GM19023 (cell line): ENCODE results near the gene GAS2L1.
"Not testable (repeated sequence)": the region's sequence is repeated elsewhere in the genome, so short reads cannot be mapped to it uniquely, and the experiment has no call there.

Experiments used
- ATAC-seq: cut with Tn5 transposase; IDR thresholded peaks from one replicate; pipeline ENCODE4 v1.9.1; 2021; ENCODE audit warnings: mild to moderate bottlenecking, moderate library complexity; ENCODE audit not compliant: unreplicated experiment

The GAS2L1 gene

DNA sequence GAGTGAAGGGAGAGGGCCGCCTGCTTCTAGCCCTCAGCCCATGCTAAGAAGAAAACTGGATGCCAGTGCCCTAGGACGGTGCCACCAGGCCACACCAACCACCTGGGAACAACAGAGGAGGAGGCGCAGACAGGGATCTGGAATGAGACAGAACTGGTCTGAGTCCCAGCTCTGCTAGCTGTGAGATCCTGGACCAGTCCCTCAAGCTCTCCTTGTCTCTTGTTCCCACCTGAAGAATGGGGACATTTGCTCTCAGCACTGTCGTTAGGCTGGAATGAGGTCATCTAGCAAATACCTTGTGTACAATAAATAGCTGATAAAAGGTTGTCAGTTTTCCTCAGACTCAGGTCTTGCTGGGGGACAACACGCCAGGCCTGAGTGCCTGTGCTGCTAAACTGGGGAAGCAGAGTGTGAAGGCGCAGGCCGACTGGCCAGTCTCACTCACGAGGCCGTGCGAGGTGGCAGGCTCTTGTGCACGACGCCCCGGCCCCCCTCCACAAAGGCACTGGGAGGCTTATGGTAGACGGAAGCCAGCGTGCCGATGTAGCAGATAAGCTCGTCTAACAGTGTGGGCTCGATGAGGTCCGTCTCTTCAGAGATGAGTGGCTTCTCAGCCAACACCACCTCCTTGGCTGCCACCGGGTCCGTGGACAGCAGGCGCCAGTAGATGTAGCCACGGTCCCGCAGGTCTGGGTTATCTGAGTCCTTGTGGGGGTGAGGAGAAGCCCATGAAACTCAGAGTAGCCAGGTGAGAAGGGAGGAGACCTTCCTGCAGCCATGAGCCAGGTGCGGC is 34.8 kb downstream of the GAS2L1 start:
- no peak for ATAC-seq

DNA sequence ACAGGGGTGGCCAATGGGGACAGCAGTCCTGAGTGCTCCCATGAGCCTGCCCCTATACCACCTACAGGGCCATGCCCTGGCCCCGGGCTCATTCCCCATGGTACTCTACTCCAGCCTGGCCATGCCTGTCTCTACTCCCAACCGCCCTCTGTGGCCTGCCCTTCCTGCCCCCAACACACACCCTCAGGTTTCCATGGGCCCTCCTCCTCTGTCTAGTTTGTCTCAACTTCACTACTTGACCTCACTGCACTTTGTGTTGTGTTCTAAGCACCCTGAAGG is 35.3 kb downstream of the GAS2L1 start:
- ATAC-seq = no peak

DNA sequence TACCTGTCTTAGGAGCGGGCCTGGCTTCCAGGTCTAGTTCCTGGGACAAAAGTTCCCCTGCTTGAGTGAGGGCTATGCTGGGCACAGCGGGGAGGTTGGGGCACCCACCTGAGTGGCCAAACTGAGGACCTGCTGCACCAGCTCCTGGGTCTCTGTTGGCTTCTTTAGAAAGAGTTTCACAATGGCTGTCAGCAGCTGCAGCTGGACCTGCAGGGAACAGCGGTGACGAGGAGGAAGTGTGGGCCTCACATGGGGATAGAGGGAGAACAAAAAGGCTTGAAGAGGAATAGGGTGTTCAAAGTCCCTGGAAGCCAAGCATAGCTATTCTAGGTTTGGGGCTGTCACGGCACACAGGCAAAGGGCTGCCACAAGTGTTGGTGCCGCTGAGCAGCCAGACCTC is 35.7 kb downstream of the GAS2L1 start:
- no peak for ATAC-seq

DNA sequence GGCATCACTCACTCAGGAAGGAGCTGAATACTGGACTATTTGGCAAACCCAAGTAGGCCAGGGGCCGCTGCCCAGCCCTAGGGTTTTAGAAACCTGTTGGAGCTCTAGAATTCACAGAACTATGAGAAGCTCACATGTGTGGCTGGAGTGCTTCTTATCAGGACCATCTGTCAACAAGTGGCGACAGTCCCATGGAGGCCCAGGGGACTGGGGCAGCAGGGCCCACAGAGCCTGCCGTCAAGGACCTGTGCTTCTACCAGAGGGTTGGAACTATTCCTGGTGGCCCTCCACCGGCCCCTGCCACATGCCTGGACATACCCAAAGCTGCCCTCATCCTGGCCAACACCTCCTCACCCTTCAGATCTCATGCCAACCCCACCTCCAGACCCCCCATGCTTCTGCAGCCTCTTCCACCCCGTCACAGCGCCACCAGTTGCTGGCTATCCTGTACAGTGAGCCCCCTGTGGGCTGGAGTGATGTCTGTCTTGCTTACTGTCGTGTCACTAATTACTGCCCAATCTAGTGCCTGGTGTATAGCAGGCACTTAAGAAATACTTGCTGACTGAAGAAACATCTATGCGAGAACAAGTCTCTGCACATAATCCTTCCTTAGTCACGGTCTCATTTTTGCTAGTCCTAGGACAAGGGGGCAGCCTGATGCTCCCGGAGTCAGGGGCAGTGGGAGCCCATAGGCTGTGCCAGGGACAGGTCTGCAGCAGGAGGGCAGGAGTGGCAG is 36.3 kb downstream of the GAS2L1 start:
- no peak for ATAC-seq

DNA sequence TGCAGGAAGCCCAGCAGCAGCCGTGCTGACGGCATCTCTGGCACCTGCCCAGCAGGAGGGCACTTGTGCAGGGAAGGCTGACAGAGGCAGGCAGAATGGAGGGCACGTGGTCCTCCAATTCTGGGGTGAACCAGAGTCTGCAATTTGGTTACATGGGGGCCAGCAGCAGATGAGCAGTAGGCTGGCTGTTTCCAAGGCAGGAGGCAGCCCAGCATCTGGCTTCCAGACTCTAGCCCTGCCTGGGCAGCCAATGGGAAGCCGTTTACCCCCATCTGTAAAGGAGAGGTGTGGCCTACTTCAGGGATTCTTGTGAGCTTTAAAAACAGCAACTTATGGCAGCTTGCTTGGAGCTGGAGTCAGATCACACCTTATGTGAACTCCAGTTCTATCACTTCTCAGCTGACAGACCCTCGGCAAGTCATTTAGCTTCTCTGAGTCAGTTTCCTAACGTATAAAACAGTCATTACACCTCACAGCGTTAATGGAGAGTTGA is 36.9 kb downstream of the GAS2L1 start:
- ATAC-seq = no peak

GRCh38 chr22:29344137-29344536 is 37.7 kb downstream of the GAS2L1 start:
- ATAC-seq = no peak

- not testable (repeated sequence) for ATAC-seq
These were observed 38.4 kb downstream of the GAS2L1 start for GRCh38 chr22:29344889-29345288.

DNA sequence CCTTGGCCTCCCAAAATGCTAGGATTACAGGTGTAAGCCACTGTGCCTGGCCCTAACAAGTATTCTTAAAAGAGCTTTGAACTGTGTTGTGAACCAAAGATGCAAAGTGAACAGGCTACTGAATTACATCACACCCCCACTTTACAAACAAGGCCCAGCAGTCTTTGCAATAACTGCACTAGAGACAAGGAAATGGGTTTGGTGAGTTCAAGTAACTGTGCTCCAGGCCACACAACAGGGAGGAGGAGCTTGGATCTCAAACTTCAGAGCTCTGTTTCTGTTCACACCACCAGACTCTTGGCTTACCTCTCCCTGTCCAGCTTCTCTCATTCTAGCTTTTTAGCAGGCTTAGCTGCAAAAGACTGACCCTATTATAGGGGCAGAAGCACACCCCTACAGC is 39.5 kb downstream of the GAS2L1 start:
- ATAC-seq = no peak

GRCh38 chr22:29346659-29347058 is 40.2 kb downstream of the GAS2L1 start:
- ATAC-seq = no peak

DNA sequence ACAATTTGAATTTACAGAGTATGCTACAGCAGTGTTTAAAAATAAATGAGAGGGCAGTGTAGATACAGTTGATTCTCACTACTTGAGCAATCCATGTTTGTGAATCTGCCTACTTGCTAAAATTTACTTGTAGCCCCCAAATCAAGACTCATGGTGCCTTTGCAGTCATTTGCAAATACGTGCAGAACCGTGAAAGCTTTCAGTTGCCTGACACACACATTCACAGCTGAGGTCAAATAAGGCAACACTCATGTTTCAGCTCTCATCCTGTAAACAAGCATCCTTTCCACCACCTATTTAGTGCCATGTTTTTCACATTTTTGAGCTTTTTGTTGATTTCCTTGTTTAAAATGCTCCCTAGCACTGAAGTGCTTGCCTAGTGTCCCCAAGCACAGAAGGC is 41.6 kb downstream of the GAS2L1 start:
- no peak for ATAC-seq

- ATAC-seq = no peak
These were observed 42.5 kb downstream of the GAS2L1 start for GRCh38 chr22:29348956-29349355.

GRCh38 chr22:29351042-29351441 is 44.6 kb downstream of the GAS2L1 start:
- ATAC-seq = no peak

- no peak for ATAC-seq
These were observed 45.4 kb downstream of the GAS2L1 start for GRCh38 chr22:29351891-29352290.

- no peak for ATAC-seq
These were observed 46.3 kb downstream of the GAS2L1 start for GRCh38 chr22:29352778-29353177.

GRCh38 chr22:29353286-29353685 is 46.8 kb downstream of the GAS2L1 start:
- no peak for ATAC-seq

DNA sequence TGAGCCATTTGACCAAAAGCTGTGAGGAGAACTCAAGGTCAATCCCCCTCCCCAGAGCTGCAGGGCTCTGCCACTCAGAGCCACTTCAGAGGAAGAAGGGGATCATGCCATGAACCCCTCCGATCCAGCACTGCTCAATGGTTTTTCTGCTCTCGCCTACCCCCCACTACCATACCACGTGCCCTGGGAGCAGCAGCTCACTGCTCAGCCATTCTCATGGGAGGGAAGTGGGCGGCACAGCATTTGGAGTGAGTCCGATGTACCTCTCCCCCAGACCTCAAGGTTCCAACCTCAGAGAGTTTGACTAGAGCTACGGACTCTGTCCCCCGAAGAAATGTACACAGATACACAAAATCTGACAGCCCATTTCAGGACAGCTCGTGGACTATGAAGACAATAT is 47.4 kb downstream of the GAS2L1 start:
- no peak for ATAC-seq

GRCh38 chr22:29357193-29357890 is 50.9 kb downstream of the GAS2L1 start:
- not testable (repeated sequence) for ATAC-seq

GRCh38 chr22:29359469-29359868 is 53.0 kb downstream of the GAS2L1 start:
- no peak for ATAC-seq
